ENCODE data around the gene CAPN5.

The CAPN5 gene

DNA sequence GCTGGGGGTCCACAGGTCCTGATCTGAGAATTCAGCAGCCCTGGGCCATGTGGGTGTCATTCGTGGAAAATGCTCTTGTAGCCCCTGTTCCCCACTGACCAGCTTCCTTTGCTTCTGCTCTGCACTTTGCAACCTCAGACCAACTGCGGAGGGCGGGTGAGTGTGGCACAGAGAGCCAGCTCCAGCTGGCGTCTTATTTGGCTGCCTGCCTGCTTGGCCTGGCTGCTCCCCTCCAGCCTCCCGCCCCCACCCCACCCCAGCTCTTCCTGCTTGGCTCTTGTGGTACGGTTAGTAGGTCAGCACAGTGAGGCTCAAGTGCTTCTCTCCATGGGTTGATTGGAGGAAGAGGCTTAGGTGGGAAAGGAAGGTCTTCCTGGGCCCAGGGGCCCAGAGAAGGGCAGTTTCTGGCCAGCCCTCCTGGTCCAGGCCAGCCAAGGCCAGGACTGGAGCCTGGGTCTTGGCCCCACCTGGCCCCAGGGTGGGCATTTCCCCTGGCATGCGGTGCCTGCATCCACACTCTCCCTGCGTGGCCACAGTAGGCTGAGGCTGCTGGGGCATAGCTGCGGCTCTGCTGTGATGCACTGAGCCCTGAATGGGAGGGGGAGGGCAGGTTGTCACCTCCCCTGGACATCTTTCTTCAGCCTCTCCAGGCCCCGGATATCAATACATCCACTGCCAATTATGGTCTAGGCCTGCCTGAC is 87.8 kb downstream of the CAPN5 start:
- DNase-seq: peak; percentile 26

DNA sequence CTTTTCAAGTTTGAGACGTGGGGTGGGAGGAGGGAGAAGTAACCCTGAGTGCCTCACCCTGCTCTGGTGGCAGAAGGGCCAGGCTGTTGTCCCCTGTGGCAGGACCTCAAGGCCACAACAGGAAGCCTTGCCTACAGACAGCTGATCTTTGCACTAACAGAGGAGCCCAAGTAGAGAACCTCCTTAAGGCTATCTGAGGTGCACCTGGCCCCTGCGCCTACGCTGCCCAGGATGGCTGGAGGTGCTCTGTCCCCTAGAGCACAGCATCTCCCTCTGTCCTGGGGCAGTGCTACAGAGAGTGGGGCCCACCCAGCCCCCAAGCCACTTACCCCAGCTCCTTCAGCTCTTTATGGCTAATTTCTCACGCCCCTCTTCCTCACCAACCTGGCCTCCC is 88.3 kb downstream of the CAPN5 start:
- DNase-seq: no peak

GRCh38 chr11:77155556-77156130 is 88.9 kb downstream of the CAPN5 start:
- DNase-seq: no peak

DNA sequence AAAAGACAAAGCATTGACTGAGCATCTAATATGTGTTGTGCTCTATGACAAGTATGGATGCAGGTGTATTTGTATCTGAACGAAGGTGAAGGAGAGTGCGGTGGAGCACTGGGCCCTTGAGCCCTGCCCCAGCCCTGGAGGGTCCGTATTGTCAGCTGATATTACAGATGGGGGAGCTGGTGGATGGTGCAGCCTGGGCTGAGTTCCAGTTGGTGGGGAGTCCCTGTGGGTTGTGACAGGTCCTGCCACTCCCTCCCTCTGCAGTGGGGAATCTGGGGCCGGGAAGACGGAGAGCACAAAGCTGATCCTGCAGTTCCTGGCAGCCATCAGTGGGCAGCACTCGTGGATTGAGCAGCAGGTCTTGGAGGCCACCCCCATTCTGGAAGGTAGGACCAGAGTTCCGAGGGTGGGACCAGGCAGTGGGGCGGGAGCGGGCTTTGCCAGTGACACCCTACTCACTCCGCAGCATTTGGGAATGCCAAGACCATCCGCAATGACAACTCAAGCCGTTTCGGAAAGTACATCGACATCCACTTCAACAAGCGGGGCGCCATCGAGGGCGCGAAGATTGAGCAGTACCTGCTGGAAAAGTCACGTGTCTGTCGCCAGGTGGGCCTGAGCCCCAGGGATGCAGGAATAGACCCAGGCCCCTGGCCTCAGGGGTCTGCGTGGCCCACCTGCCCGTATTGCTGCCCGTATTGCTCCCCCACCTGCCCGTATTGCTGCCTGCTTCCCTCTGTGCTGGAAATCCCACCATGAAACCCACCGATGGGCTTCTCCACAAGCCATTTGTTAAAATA is 89.8 kb downstream of the CAPN5 start:
- no peak for DNase-seq

DNA sequence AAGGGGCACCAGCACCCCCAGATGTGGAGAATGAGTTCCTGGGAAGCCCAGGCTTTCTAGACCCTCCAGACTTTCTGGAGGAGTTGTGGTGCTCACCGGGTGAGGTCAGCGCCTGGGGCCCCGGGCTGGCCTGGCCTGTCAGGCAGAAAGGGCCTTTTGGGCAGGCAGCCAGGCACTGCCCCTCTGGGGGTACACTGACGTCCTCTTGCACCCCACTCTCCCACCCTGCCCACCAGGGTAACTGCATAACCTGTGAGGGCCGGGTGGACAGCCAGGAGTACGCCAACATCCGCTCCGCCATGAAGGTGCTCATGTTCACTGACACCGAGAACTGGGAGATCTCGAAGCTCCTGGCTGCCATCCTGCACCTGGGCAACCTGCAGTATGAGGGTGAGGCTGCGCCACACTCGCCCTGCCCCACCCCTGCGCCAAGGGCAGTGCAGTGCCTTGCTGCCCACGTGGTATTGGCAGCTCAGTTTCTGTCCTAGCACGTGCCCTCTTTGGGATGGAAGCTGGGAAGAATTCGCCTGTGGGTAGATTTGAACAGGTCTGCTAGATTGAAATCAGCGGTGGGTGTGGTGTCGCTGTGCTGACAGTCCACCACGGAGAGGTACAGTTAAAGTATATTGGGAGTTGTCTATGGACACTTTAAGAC is 91.4 kb downstream of the CAPN5 start:
- no peak for DNase-seq

GRCh38 chr11:77159219-77159936 is 92.6 kb downstream of the CAPN5 start:
- no peak for DNase-seq

- no peak for DNase-seq
These were observed 93.2 kb downstream of the CAPN5 start for GRCh38 chr11:77159937-77160495.

DNA sequence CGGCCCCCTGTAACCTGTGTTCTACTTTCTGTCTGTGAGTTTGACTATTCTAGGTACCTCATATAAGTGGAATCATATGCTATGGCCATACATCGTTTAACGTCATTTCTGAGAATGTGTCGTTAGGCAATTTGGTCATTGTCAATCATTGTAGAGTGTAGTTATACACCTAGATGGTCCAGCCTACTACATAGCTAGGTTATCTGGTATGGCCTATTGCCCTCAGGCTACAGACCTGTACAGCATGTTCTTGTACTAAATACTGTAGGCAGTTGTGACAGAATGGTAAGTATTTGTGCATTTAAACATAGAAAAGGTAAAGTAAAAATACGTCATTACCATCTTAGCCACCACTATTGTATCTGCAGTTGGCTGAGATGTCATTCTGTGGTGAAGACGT is 96.5 kb downstream of the CAPN5 start:
- no peak for DNase-seq

- no peak for DNase-seq
These were observed 98.3 kb downstream of the CAPN5 start for GRCh38 chr11:77165066-77165465.

DNA sequence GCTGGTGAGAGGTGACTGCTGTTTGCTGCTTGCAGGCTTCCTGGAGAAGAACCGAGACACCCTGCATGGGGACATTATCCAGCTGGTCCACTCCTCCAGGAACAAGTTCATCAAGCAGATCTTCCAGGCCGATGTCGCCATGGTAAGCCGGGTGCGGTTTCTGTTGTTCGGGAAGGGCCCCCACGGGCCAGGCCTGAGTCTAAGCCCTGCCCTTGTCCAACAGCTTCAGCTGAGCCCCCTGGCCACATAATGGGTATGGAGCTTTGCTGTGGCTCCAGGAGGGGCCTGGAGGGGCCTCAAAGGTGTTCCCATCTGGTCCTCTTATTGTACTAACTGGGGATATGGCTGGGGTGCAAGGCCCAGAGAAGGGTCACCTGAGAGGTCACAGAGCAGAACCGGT is 99.2 kb downstream of the CAPN5 start:
- no peak for DNase-seq

DNA sequence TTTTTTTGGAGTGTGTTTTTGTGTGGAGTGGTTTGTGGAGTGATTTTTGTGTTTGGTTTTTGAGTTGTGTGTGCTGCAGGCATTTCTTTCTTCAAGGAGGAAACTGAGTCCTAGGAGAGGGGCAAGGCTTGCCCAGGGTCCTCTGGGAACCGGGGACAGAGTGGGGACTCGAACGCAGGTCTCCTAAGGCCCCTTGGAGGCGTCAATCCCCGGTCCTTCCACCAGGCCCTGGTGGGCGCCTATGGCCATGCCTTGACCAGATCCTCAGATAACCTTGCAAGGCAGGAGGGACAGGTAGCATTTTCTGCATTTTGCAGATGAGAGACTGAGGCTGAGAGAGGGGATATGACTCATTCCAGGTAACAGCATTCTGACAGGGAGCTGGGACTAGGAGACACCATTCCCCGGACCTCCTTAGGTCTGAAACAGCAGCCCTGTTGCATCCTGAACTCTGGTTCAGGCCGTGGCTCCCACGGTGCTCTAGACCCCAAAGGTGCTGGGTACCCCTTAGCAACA is 100.4 kb downstream of the CAPN5 start:
- DNase-seq: no peak

GRCh38 chr11:77167791-77168190 is 101.0 kb downstream of the CAPN5 start:
- no peak for DNase-seq

DNA sequence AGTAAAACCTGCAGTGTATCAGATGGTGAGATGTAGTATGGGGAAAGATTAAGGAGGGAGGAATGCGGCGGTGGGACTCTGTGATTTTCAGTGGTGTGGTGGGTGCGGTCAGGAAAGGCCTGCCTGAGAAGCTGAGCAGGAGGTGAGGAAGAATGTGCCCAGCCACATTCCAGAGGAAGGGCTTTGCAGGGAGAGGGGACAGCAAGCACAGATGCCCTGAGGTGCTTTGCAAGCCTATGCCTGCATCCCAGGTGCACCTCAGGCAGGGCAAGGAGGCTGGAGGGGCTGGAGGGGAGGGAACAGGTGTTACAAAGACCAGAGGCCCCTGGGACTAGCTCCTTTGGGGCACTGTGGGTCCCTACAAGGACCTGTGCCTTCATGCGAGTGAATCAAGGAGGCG is 103.3 kb downstream of the CAPN5 start:
- no peak for DNase-seq

DNA sequence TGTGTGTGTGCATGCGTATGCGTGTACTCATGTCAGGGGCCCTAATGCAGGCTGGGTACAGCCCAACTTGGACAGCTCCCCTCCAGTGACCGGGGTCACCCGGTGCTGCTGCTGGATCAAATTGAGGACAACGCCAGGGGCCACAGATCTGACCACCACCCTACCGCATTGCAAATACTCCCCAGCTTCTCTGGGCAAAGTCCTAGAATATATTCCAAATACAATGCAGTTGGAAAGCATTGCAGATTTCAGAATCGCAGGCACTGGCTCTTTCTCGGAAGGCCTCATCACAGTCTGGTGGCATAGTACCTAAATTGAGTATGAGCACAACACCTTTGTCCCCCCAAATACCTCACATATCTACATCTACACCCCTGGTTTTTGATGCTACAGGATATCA is 104.5 kb downstream of the CAPN5 start:
- no peak for DNase-seq

DNA sequence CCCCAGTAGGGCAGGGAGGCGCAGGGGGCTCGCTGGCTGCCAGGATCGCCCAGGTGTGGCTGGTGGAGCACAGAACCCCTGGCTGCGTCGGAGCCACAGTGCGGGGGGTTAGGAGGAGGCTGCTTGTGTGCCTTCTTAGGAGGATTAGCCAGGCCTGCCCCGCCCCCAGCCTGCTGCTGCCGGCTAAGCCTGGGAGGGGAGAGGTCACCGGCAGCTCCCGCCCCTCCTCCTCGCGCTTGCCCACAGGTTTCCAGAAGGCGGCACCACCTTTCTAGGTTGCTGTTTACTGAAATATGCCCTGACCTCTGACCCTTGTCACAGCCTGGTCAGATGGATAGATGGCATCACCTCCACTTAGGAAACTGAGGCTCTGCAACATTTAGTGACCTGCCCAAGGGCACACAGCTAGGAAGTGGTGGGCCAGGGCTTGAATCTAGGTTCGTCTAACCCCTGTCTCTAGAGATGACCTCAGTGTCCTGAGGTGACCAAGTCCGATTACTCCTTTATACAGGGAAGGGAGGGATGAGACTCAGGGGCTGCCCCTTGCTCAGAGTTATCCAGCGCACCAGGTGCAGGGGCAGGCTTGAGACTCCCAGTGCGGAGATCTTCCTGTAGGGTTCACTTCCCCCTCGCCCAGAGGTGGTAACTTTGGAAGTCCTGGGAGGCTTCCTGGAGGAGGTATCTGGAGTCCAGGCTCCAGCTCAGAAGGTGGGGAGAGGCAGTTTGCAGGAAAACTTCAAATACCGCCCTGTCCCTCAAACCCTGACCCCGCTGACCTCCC is 105.3 kb downstream of the CAPN5 start:
- no peak for DNase-seq

DNA sequence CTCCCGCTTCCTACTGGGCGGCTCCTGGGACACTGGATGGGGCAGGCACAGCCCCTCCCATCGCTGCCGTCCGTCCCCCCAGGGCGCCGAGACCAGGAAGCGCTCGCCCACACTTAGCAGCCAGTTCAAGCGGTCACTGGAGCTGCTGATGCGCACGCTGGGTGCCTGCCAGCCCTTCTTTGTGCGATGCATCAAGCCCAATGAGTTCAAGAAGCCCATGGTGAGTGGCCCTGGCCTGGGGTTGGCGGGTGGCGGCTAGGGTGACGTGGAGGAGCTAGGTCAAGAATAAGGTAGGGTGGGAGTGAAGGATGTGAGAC is 105.9 kb downstream of the CAPN5 start:
- DNase-seq: no peak

GRCh38 chr11:77173494-77173893 is 106.7 kb downstream of the CAPN5 start:
- DNase-seq: no peak

DNA sequence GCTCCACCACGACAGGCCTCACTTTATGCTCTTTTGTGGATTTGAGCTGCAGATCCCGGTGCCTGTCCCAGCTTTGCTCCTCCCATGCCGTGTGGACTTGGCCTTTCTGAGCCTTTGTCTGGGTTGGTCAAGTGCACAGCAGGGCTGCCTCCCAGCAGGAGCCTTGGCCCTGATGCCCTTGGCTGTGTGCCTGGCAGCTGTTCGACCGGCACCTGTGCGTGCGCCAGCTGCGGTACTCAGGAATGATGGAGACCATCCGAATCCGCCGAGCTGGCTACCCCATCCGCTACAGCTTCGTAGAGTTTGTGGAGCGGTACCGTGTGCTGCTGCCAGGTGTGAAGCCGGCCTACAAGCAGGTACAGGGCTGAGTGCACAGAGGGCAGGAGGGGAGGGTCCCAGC is 107.8 kb downstream of the CAPN5 start:
- DNase-seq: no peak

GRCh38 chr11:77175021-77175842 is 108.5 kb downstream of the CAPN5 start:
- DNase-seq: no peak

Data from NCI-H345 (cell line).